ENCODE measurements around the gene RNF167. TPM values are rescaled to one million over a fixed set of nuclear protein-coding genes. Genes with fewer than 3 reads are reported as not detected.
A peak's percentile ranks its signal among the peaks of the same experiment; 100 is the strongest.

The RNF167 gene
- total RNA-seq, 1 experiment from 2014 or later = 100.0 TPM

DNA sequence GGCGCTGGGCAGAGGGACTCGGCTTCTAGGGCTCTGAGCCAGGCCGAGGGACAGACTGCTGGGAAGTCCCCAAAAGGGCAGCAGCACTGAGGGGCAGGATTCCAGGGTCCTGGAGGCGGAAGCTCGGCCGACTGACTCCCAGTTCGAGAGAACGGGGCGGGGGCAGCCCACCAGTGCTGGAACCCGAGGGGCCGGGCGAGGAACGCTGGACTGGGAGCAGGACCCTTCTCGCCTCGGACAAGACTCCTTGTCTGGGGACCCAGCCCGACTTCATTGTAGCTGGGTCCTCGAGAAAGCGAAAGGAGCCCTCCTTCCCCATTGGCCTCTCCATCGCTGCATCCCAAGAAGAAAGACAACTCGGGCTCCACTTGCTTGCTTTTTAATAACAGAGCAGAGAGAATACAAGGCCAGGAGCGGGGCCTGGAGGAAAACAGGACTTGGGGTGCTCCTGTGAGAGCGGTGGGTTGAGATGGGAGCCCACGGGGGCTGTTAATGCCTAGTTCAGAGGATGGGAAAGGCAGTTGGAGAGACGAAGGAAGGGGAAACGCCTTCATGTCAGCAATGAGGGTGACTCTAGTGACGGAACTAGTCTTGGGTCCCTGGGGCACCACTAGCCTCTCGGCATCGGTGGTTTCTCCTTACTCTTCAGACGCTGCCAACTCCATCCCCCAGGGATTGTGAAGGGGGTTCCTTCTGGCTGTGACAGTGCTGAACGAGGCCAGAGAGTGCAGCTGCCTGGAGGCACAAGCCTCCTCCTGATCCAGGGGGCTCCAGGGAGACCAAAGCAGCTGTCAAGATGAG lies 47.9 kb downstream of the RNF167 start:
- Mint-ChIP-seq H3K27ac (ENCODE audit: low read depth, unreplicated experiment) (peak overlapping the region; percentile 84), H3K27me3 (ENCODE audit: insufficient read depth, unreplicated experiment) (no peaks in the 10 kb centered on the region), H3K4me3 (ENCODE audit: unreplicated experiment) (peak overlapping the region; percentile 87), H3K9me3 (ENCODE audit: unreplicated experiment) (no peaks in the 10 kb centered on the region), H3K4me1 (ENCODE audit: insufficient read depth, unreplicated experiment) (peaks cover 28% of the 10 kb centered on the region), H3K36me3 (ENCODE audit: insufficient read depth, unreplicated experiment) (peaks cover 20% of the 10 kb centered on the region)
- DNase-seq (ENCODE audit: unreplicated experiment) = no peak
- intact Hi-C loops (cut with micrococcal nuclease) = loop anchor here (1.0 kb wide), 1 partner anchor 79 kb away; no protein-coding TSS in a partner anchor
- TSS peak; percentile 37 for BruUV-seq (replicated peaks)
- POLR2A ChIA-PET = interaction anchor here (0.7 to 5.6 kb wide), 12 partner anchors 9 to 197 kb away, joined by 3 to 81 read pairs (median 6); partner anchors contain the start of genes CHRNE, INCA1, KIF1C and PFN1
- CTCF ChIA-PET = interaction anchor here (0.5 to 1.7 kb wide), 12 partner anchors 9 to 800 kb away, joined by 3 to 6 read pairs (median 3); partner anchors contain the start of genes INCA1 and KIF1C
- TF ChIP-seq CTCF (IDR thresholded peaks at IDR 0.05; ENCODE audit: unreplicated experiment) = no peak

DNA sequence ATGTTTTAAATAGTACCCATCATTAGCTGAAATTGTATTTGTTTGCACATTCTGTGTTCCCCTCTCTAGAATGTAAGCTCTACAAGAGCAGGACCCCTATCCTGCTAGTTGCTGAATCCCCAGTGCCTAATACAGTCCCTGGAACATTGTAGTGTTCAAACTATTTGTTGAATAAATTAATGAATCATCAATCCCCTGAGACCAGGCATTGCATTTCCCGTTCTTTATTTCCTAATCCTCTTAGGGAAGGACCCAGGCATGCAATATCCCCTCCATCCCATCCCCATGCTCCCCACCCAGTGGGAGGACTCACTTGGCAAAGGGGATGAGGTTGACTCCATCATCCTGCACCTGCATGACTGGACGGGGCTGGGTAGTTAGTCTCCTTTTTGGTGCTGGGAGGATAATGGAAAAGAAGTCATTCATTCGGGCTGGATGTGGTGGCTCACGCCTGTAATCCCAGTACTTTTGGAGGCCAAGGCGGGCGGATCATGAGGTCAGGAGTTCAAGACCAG lies 54.1 kb downstream of the RNF167 start:
- Mint-ChIP-seq H3K36me3 (ENCODE audit: insufficient read depth, unreplicated experiment) (peaks cover 6% of the 10 kb centered on the region), H3K27ac (ENCODE audit: low read depth, unreplicated experiment) (no peak overlapping the region), H3K27me3 (ENCODE audit: insufficient read depth, unreplicated experiment) (no peaks in the 10 kb centered on the region), H3K9me3 (ENCODE audit: unreplicated experiment) (no peaks in the 10 kb centered on the region), H3K4me1 (ENCODE audit: insufficient read depth, unreplicated experiment) (peaks cover 6% of the 10 kb centered on the region), H3K4me3 (ENCODE audit: unreplicated experiment) (no peak overlapping the region)
- BruUV-seq (replicated peaks) = no TSS peak
- intact Hi-C loops (cut with micrococcal nuclease) = no loop called here
- POLR2A ChIA-PET = interaction anchor here (1.6 kb wide), 1 partner anchor 7 kb away, joined by 6 read pairs; no protein-coding TSS in a partner anchor
- DNase-seq (ENCODE audit: unreplicated experiment) = no peak
- CTCF ChIA-PET = interaction anchor here (1.5 kb wide), 1 partner anchor 67 kb away, joined by 4 read pairs; no protein-coding TSS in a partner anchor
- no peak for TF ChIP-seq CTCF (IDR thresholded peaks at IDR 0.05; ENCODE audit: unreplicated experiment)

Small RNA genes within 50 kb of the gene (microRNA-seq; reads per million reads assigned to microRNA genes)
- not detected for gene MIR6864
- not detected for gene MIR6865

Other genes with a start within 250 kb of the RNF167 start
- gene PELP1, start 236.1 kb upstream of the RNF167 start, total RNA-seq (2022) = 63.9 and 74.8 TPM in 2 replicates
- gene ARRB2, start 229.6 kb upstream of the RNF167 start, total RNA-seq (2022) = 20.7 and 25.1 TPM in 2 replicates
- gene MED11, start 208.8 kb upstream of the RNF167 start, total RNA-seq (2022) = 15.2 and 15.8 TPM in 2 replicates
- 1.3 and 1.8 TPM in 2 replicates for gene ZMYND15, start 200.4 kb upstream of the RNF167 start, total RNA-seq (2022)
- 16.7 and 20.6 TPM in 2 replicates for gene CXCL16, start 200.3 kb upstream of the RNF167 start, total RNA-seq (2022)
- not detected in 2 replicates for gene TM4SF5, start 168.4 kb upstream of the RNF167 start, total RNA-seq (2022)
- gene VMO1, start 153.9 kb upstream of the RNF167 start, total RNA-seq (2022) = 0.77 and 1.1 TPM in 2 replicates
- not detected in 2 replicates for gene GLTPD2, start 151.3 kb upstream of the RNF167 start, total RNA-seq (2022)
- gene PSMB6, start 144.1 kb upstream of the RNF167 start, total RNA-seq (2022) = 169 and 182 TPM in 2 replicates
- 27.6 and 31.7 TPM in 2 replicates for gene PLD2, start 133.1 kb upstream of the RNF167 start, total RNA-seq (2022)
- gene MINK1, start 106.9 kb upstream of the RNF167 start, total RNA-seq (2022) = 106 and 124 TPM in 2 replicates
- gene C17orf107, start 40.7 kb upstream of the RNF167 start, total RNA-seq (2022) = 3.6 and 4.3 TPM in 2 replicates
- gene CHRNE, start 37.2 kb upstream of the RNF167 start, total RNA-seq (2022) = not detected in 2 replicates
- not detected in 2 replicates for gene GP1BA, start 8.0 kb upstream of the RNF167 start, total RNA-seq (2022)
- 46.8 and 54.5 TPM in 2 replicates for gene SLC25A11, start 222 bp upstream of the RNF167 start, total RNA-seq (2022)
- 1,010 and 1,106 TPM in 2 replicates for gene PFN1, start 8.3 kb downstream of the RNF167 start, total RNA-seq (2022)
- gene ENO3, start 10.9 kb downstream of the RNF167 start, total RNA-seq (2022) = 19.0 and 20.2 TPM in 2 replicates
- 112 and 151 TPM in 2 replicates for gene SPAG7, start 27.5 kb downstream of the RNF167 start, total RNA-seq (2022)
- 126 and 154 TPM in 2 replicates for gene CAMTA2, start 47.4 kb downstream of the RNF167 start, total RNA-seq (2022)
- gene INCA1, start 57.3 kb downstream of the RNF167 start, total RNA-seq (2022) = 0.44 and 0.49 TPM in 2 replicates
- 84.8 and 100 TPM in 2 replicates for gene KIF1C, start 57.7 kb downstream of the RNF167 start, total RNA-seq (2022)
- gene SLC52A1, start 95.2 kb downstream of the RNF167 start, total RNA-seq (2022) = not detected in 2 replicates
- gene ZFP3, start 138.2 kb downstream of the RNF167 start, total RNA-seq (2022) = not detected in 2 replicates
- 8.8 and 11.6 TPM in 2 replicates for gene ZNF232, start 171.6 kb downstream of the RNF167 start, total RNA-seq (2022)
- gene USP6, start 175.8 kb downstream of the RNF167 start, total RNA-seq (2022) = 0.10 TPM in 1 of 2 replicates, not detected in the other